ENCODE results near the gene PRDM16. TPM values are rescaled to one million over a fixed set of nuclear protein-coding genes. Genes with fewer than 3 reads are reported as not detected.

Gene PRDM16
- total and polyA plus RNA-seq, 2 of the 13 experiments (the other 11 are each of a cell fraction or from before 2014, with no cell fraction given) = 0.15 to 0.81 TPM

GRCh38 chr1:3350506-3351261 is 281.7 kb downstream of the PRDM16 start (continued):
- TF ChIP-seq, protein P1, sequence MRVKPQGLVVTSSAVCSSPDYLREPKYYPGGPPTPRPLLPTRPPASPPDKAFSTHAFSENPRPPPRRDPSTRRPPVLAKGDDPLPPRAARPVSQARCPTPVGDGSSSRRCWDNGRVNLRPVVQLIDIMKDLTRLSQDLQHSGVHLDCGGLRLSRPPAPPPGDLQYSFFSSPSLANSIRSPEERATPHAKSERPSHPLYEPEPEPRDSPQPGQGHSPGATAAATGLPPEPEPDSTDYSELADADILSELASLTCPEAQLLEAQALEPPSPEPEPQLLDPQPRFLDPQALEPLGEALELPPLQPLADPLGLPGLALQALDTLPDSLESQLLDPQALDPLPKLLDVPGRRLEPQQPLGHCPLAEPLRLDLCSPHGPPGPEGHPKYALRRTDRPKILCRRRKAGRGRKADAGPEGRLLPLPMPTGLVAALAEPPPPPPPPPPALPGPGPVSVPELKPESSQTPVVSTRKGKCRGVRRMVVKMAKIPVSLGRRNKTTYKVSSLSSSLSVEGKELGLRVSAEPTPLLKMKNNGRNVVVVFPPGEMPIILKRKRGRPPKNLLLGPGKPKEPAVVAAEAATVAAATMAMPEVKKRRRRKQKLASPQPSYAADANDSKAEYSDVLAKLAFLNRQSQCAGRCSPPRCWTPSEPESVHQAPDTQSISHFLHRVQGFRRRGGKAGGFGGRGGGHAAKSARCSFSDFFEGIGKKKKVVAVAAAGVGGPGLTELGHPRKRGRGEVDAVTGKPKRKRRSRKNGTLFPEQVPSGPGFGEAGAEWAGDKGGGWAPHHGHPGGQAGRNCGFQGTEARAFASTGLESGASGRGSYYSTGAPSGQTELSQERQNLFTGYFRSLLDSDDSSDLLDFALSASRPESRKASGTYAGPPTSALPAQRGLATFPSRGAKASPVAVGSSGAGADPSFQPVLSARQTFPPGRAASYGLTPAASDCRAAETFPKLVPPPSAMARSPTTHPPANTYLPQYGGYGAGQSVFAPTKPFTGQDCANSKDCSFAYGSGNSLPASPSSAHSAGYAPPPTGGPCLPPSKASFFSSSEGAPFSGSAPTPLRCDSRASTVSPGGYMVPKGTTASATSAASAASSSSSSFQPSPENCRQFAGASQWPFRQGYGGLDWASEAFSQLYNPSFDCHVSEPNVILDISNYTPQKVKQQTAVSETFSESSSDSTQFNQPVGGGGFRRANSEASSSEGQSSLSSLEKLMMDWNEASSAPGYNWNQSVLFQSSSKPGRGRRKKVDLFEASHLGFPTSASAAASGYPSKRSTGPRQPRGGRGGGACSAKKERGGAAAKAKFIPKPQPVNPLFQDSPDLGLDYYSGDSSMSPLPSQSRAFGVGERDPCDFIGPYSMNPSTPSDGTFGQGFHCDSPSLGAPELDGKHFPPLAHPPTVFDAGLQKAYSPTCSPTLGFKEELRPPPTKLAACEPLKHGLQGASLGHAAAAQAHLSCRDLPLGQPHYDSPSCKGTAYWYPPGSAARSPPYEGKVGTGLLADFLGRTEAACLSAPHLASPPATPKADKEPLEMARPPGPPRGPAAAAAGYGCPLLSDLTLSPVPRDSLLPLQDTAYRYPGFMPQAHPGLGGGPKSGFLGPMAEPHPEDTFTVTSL (CRISPR knock-in tag; IDR thresholded peaks at IDR 0.05; ENCODE audit: borderline replicate concordance) = no peak
- TF ChIP-seq, protein P2, sequence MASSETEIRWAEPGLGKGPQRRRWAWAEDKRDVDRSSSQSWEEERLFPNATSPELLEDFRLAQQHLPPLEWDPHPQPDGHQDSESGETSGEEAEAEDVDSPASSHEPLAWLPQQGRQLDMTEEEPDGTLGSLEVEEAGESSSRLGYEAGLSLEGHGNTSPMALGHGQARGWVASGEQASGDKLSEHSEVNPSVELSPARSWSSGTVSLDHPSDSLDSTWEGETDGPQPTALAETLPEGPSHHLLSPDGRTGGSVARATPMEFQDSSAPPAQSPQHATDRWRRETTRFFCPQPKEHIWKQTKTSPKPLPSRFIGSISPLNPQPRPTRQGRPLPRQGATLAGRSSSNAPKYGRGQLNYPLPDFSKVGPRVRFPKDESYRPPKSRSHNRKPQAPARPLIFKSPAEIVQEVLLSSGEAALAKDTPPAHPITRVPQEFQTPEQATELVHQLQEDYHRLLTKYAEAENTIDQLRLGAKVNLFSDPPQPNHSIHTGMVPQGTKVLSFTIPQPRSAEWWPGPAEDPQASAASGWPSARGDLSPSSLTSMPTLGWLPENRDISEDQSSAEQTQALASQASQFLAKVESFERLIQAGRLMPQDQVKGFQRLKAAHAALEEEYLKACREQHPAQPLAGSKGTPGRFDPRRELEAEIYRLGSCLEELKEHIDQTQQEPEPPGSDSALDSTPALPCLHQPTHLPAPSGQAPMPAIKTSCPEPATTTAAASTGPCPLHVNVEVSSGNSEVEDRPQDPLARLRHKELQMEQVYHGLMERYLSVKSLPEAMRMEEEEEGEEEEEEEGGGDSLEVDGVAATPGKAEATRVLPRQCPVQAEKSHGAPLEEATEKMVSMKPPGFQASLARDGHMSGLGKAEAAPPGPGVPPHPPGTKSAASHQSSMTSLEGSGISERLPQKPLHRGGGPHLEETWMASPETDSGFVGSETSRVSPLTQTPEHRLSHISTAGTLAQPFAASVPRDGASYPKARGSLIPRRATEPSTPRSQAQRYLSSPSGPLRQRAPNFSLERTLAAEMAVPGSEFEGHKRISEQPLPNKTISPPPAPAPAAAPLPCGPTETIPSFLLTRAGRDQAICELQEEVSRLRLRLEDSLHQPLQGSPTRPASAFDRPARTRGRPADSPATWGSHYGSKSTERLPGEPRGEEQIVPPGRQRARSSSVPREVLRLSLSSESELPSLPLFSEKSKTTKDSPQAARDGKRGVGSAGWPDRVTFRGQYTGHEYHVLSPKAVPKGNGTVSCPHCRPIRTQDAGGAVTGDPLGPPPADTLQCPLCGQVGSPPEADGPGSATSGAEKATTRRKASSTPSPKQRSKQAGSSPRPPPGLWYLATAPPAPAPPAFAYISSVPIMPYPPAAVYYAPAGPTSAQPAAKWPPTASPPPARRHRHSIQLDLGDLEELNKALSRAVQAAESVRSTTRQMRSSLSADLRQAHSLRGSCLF (CRISPR knock-in tag; IDR thresholded peaks at IDR 0.05; ENCODE audit: borderline replicate concordance) = no peak
- TF ChIP-seq ZFP36L1 (CRISPR knock-in tag; IDR thresholded peaks at IDR 0.05) (no peak), ZHX1 (CRISPR knock-in tag; IDR thresholded peaks at IDR 0.05; ENCODE audit: low read depth) (no peak), ZNF337 (CRISPR knock-in tag; IDR thresholded peaks at IDR 0.05; ENCODE audit: borderline replicate concordance, low read depth) (no peak), DZIP1 (CRISPR knock-in tag; IDR thresholded peaks at IDR 0.05) (no peak), IRX3 (CRISPR knock-in tag; IDR thresholded peaks at IDR 0.05; ENCODE audit: borderline replicate concordance, low read depth) (no peak)
